Liver (tissue), 9 donors: ENCODE results near the gene BRCA1. TPM values are rescaled to one million over a fixed set of nuclear protein-coding genes. Genes with fewer than 3 reads are reported as not detected.

ENCODE experiments used
- DNase-seq: peaks from one replicate; pipeline ENCODE4 v3.0.0-alpha.2; 2017; ENCODE audit warnings: low spot score
- H3K27ac ChIP-seq, 2 donors: one replicate each; pipeline ENCODE4 v1.7.0; 2013; ENCODE audit warnings: inconsistent platforms in 2 of 2, low read length in 2 of 2, control low read depth in 1 of 2, low read depth in 1 of 2, mild to moderate bottlenecking in 1 of 2
- H3K27me3 ChIP-seq, 4 donors: one replicate each; pipeline versions ENCODE4 v1.6.1 to v1.7.0; 2013; ENCODE audit warnings: low read length in 3 of 4, inconsistent platforms in 1 of 4, mild to moderate bottlenecking in 1 of 4, moderate library complexity in 1 of 4; ENCODE audit not compliant: control insufficient read depth in 4 of 4, insufficient read depth in 4 of 4
- H3K36me3 ChIP-seq, 4 donors: one replicate each; pipeline versions ENCODE4 v1.6.1 to v1.7.0; 2013; ENCODE audit warnings: low read length in 3 of 4, mild to moderate bottlenecking in 3 of 4, low read depth in 1 of 4, moderate library complexity in 1 of 4; ENCODE audit not compliant: control insufficient read depth in 4 of 4, insufficient read depth in 3 of 4
- H3K4me1 ChIP-seq, 4 donors: one replicate each; pipeline versions ENCODE4 v1.6.1 to v1.7.0; 2013; ENCODE audit warnings: low read length in 3 of 4, mild to moderate bottlenecking in 3 of 4, moderate library complexity in 1 of 4; ENCODE audit not compliant: control insufficient read depth in 4 of 4, insufficient read depth in 4 of 4
- H3K4me3 ChIP-seq, 3 donors: one replicate each; pipeline versions ENCODE4 v1.6.1 to v1.7.0; 2013; ENCODE audit warnings: low read length in 3 of 3, control low read depth in 1 of 3, low read depth in 1 of 3, mild to moderate bottlenecking in 1 of 3
- H3K9ac ChIP-seq, 2 donors: one replicate each; pipeline ENCODE4 v1.7.0; 2013; ENCODE audit warnings: low read length in 2 of 2, mild to moderate bottlenecking in 2 of 2, moderate library complexity in 2 of 2, control low read depth in 1 of 2, low read depth in 1 of 2
- H3K9me3 ChIP-seq, 4 donors: one replicate each; pipeline versions ENCODE4 v1.6.1 to v1.7.0; 2013; ENCODE audit warnings: low read length in 3 of 4; ENCODE audit not compliant: control insufficient read depth in 4 of 4
- FOXA2 ChIP-seq: IDR thresholded peaks from 2 replicates; pipeline ENCODE4 v1.6.1; 2016; ENCODE audit warnings: antibody characterized with exemption
- HNF4A ChIP-seq, 2 donors: conservative IDR thresholded peaks; 2 replicates each; pipeline ENCODE4 v1.6.1; 2016; ENCODE audit warnings: antibody characterized with exemption in 2 of 2, mild to moderate bottlenecking in 2 of 2
- HNF4G ChIP-seq: IDR thresholded peaks from 2 replicates; pipeline ENCODE4 v1.6.1; 2016; ENCODE audit warnings: antibody characterized with exemption
- JUND ChIP-seq, 2 donors: IDR thresholded peaks; 2 replicates each; pipeline ENCODE4 v1.6.1; 2016; ENCODE audit warnings: antibody characterized with exemption in 2 of 2
- NR2F2 ChIP-seq: IDR thresholded peaks from 2 replicates; pipeline ENCODE4 v1.6.1; 2016; ENCODE audit warnings: antibody characterized with exemption
- RAD21 ChIP-seq, 2 donors: IDR thresholded peaks; 2 replicates each; pipeline ENCODE4 v1.6.1; 2016; ENCODE audit warnings: antibody characterized with exemption in 2 of 2, mild to moderate bottlenecking in 2 of 2
- RXRA ChIP-seq, 2 donors: IDR thresholded peaks; 2 replicates each; pipeline ENCODE4 v1.6.1; 2017 to 2018; ENCODE audit warnings: antibody characterized with exemption in 2 of 2, mild to moderate bottlenecking in 1 of 2
- SP1 ChIP-seq: IDR thresholded peaks from 2 replicates; pipeline ENCODE4 v1.6.1; 2018; ENCODE audit warnings: antibody characterized with exemption, mild to moderate bottlenecking
- TAF1 ChIP-seq: conservative IDR thresholded peaks from 2 replicates; pipeline ENCODE4 v1.6.1; 2016; ENCODE audit warnings: antibody characterized with exemption, mild to moderate bottlenecking
- YY1 ChIP-seq: IDR thresholded peaks from 2 replicates; pipeline ENCODE4 v1.6.1; 2016; ENCODE audit warnings: antibody characterized with exemption, mild to moderate bottlenecking
- WGBS: extraction: QIAGEN DNeasy Blood & Tissue Kit; methylation state at CpG from one replicate; pipeline ENCODE4 v1.1.7; 2013; 5-methylcytosine and 5-hydroxymethylcytosine counted together
- polyA plus RNA-seq, 2 donors: library from polyadenylated mRNA; stranded (reverse) in 1 of 2; unstranded in 1 of 2; fragments of 200-250 nt in 1 of 2; fragments of >200 nt in 1 of 2; fragmentation: Nextera tagmentation in 1 of 2; extraction: Ambion mirVana in 1 of 2; gene quantifications; one replicate each; pipeline versions ENCODE4 v1.2.1 to v1.2.3, GENCODE V29; 2013 to 2015
- total RNA-seq, 2 donors: library from RNA; depleted of rRNA; stranded (reverse); fragments of >200 nt; gene quantifications; one replicate each; pipeline ENCODE4 v1.2.3, GENCODE V29; 2014
- TF ChIP-seq, protein P1 (sequence below): IDR thresholded peaks from 2 replicates; pipeline ENCODE4 v1.6.1; 2016; ENCODE audit warnings: antibody characterized with exemption, mild to moderate bottlenecking
- TF ChIP-seq, protein P2 (sequence below): fragments of 150-350 bp; IDR thresholded peaks from 2 replicates; pipeline ENCODE4 v1.5.1; 2017; ENCODE audit warnings: improper control_type of control experiment, low read depth, low read length; ENCODE audit not compliant: missing input control
- TF ChIP-seq, protein P3 (sequence below): IDR thresholded peaks from 2 replicates; pipeline ENCODE4 v1.6.1; 2016; ENCODE audit warnings: antibody characterized with exemption
- TF ChIP-seq, protein P4 (sequence below): IDR thresholded peaks from 2 replicates; pipeline ENCODE4 v1.6.1; 2016; ENCODE audit warnings: antibody characterized with exemption
- donor health status: healthy.
- donor health status: healthy.
- donor health status: healthy.
- donor health status: healthy.
- donor health status: healthy.

The BRCA1 gene
- total and polyA plus RNA-seq, 4 donors = 1.5 to 18.6 (median 12.8) TPM

DNA sequence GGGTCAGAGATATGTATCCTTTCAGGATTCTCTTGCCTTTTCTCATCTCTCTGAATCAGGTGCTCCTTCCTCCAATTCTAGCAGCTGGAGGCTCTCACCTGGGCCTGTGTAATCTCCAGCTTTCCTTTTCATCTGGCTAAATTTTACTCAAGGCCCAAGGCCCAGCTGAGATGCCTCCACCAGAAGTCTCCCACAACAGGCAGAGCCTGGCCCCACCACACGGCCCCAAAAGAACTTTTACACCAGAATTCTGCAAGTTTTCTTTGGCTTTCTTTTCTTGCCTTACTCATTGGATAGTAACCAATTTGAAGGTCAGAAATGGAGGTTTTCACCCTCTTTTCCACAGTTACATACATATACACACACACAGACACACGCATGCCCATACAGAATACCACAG lies 85.5 kb downstream of the BRCA1 start:
- Histone ChIP-seq H3K4me3 (no peak overlapping the region), H3K9me3 (no peaks in the 10 kb centered on the region), H3K9ac (no peak overlapping the region), H3K27me3 (no peaks in the 10 kb centered on the region), H3K27ac (peak overlapping the region in 1 of 2 donors; percentile 10), H3K4me1 (peaks cover 5 to 32% (median 28%) of the 10 kb centered on the region in 4 donors), H3K36me3 (no peaks in the 10 kb centered on the region)
- TF ChIP-seq, protein P1, sequence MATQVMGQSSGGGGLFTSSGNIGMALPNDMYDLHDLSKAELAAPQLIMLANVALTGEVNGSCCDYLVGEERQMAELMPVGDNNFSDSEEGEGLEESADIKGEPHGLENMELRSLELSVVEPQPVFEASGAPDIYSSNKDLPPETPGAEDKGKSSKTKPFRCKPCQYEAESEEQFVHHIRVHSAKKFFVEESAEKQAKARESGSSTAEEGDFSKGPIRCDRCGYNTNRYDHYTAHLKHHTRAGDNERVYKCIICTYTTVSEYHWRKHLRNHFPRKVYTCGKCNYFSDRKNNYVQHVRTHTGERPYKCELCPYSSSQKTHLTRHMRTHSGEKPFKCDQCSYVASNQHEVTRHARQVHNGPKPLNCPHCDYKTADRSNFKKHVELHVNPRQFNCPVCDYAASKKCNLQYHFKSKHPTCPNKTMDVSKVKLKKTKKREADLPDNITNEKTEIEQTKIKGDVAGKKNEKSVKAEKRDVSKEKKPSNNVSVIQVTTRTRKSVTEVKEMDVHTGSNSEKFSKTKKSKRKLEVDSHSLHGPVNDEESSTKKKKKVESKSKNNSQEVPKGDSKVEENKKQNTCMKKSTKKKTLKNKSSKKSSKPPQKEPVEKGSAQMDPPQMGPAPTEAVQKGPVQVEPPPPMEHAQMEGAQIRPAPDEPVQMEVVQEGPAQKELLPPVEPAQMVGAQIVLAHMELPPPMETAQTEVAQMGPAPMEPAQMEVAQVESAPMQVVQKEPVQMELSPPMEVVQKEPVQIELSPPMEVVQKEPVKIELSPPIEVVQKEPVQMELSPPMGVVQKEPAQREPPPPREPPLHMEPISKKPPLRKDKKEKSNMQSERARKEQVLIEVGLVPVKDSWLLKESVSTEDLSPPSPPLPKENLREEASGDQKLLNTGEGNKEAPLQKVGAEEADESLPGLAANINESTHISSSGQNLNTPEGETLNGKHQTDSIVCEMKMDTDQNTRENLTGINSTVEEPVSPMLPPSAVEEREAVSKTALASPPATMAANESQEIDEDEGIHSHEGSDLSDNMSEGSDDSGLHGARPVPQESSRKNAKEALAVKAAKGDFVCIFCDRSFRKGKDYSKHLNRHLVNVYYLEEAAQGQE = no peak
- TF ChIP-seq, protein P2, sequence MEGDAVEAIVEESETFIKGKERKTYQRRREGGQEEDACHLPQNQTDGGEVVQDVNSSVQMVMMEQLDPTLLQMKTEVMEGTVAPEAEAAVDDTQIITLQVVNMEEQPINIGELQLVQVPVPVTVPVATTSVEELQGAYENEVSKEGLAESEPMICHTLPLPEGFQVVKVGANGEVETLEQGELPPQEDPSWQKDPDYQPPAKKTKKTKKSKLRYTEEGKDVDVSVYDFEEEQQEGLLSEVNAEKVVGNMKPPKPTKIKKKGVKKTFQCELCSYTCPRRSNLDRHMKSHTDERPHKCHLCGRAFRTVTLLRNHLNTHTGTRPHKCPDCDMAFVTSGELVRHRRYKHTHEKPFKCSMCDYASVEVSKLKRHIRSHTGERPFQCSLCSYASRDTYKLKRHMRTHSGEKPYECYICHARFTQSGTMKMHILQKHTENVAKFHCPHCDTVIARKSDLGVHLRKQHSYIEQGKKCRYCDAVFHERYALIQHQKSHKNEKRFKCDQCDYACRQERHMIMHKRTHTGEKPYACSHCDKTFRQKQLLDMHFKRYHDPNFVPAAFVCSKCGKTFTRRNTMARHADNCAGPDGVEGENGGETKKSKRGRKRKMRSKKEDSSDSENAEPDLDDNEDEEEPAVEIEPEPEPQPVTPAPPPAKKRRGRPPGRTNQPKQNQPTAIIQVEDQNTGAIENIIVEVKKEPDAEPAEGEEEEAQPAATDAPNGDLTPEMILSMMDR = no peak
- no peak for TF ChIP-seq HNF4G
- no peak for TF ChIP-seq JUND (IDR thresholded peaks at IDR 0.05)
- no peak for TF ChIP-seq SP1
- TF ChIP-seq RAD21 (IDR thresholded peaks at IDR 0.05) = no peak
- no peak for TF ChIP-seq TAF1
- TF ChIP-seq, protein P3, sequence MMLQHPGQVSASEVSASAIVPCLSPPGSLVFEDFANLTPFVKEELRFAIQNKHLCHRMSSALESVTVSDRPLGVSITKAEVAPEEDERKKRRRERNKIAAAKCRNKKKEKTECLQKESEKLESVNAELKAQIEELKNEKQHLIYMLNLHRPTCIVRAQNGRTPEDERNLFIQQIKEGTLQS = no peak
- no peak for TF ChIP-seq FOXA2
- WGBS = 93% methylated on average over 2 of the region's 2 CpGs
- DNase-seq = no peak

DNA sequence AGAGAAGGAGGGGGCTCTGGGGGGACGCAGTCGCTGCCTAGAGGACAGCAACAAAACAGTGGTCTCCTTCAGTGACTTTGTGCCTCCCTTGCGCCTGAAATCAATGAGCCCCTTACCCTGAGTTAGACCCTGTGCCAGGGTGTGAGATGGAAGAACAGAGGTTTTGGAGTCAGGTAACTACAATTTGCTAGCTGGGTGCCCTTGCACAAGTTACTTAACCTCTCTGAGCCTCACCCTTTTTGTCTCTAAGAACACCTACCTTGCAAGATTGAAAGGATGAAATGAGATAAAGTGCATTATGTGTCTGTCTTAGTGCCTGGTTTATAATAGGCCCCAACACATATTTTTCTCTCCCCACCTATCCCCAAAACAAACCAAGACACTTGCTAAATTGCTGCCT lies 90.3 kb downstream of the BRCA1 start:
- H3K4me3 ChIP-seq = no peak overlapping the region
- no peaks in the 10 kb centered on the region for H3K36me3 ChIP-seq
- peaks cover 2 to 19% (median 12%) of the 10 kb centered on the region in 4 donors for H3K4me1 ChIP-seq
- no peaks in the 10 kb centered on the region for H3K9me3 ChIP-seq
- no peak for DNase-seq
- no peak overlapping the region for H3K9ac ChIP-seq
- H3K27ac ChIP-seq = no peak overlapping the region
- no peaks in the 10 kb centered on the region for H3K27me3 ChIP-seq
- 94% methylated on average over 3 of the region's 3 CpGs for WGBS
- TF ChIP-seq RXRA (IDR thresholded peaks at IDR 0.05) (no peak), FOXA2 (no peak), SP1 (no peak), HNF4G (no peak), HNF4A (conservative IDR thresholded peaks at IDR 0.05) (no peak), NR2F2 (no peak), TAF1 (no peak), YY1 (no peak), JUND (IDR thresholded peaks at IDR 0.05) (no peak), RAD21 (IDR thresholded peaks at IDR 0.05) (no peak)
- TF ChIP-seq, protein P2 = no peak
- TF ChIP-seq, protein P4, sequence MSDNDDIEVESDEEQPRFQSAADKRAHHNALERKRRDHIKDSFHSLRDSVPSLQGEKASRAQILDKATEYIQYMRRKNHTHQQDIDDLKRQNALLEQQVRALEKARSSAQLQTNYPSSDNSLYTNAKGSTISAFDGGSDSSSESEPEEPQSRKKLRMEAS = no peak
- TF ChIP-seq, protein P3 = no peak
